ENCODE data around the gene CPLX1.

CPLX1 gene

GRCh38 chr4:749698-750666, 75.9 kb downstream of the CPLX1 start:
- Histone ChIP-seq H3K4me2 (no peak overlapping the region), H3K27me3 (ENCODE audit: insufficient read depth, low read depth) (no peaks in the 10 kb centered on the region), H3K36me3 (ENCODE audit: insufficient read depth) (no peaks in the 10 kb centered on the region), H3K79me2 (ENCODE audit: insufficient read depth, low read depth) (no peaks in the 10 kb centered on the region), H3K4me3 (IDR thresholded peaks at IDR 0.05; ENCODE audit: insufficient read depth, low read depth, low read length) (no peak overlapping the region), H3K27ac (no peak overlapping the region), H3K9ac (no peak overlapping the region), H4K20me1 (ENCODE audit: insufficient read depth) (no peaks in the 10 kb centered on the region), H3K4me1 (ENCODE audit: low read depth, poor library complexity, severe bottlenecking) (no peaks in the 10 kb centered on the region), H2AFZ (ENCODE audit: low read depth) (no peak overlapping the region)
- TF ChIP-seq CTCF (conservative IDR thresholded peaks at IDR 0.05; ENCODE audit: low read depth, low read length) = no peak

GRCh38 chr4:748461-748860, 77.5 kb downstream of the CPLX1 start:
- H3K4me2 ChIP-seq = no peak overlapping the region
- H3K36me3 ChIP-seq (ENCODE audit: insufficient read depth) = no peaks in the 10 kb centered on the region
- no peak overlapping the region for H2AFZ ChIP-seq (ENCODE audit: low read depth)
- H4K20me1 ChIP-seq (ENCODE audit: insufficient read depth) = no peaks in the 10 kb centered on the region
- H3K4me1 ChIP-seq (ENCODE audit: low read depth, poor library complexity, severe bottlenecking) = no peaks in the 10 kb centered on the region
- H3K27ac ChIP-seq = no peak overlapping the region
- H3K4me3 ChIP-seq (IDR thresholded peaks at IDR 0.05; ENCODE audit: insufficient read depth, low read depth, low read length) = no peak overlapping the region
- no peaks in the 10 kb centered on the region for H3K27me3 ChIP-seq (ENCODE audit: insufficient read depth, low read depth)
- TF ChIP-seq CTCF (conservative IDR thresholded peaks at IDR 0.05; ENCODE audit: low read depth, low read length) = no peak
- H3K9ac ChIP-seq = no peak overlapping the region
- no peaks in the 10 kb centered on the region for H3K79me2 ChIP-seq (ENCODE audit: insufficient read depth, low read depth)

GRCh38 chr4:747546-748170, 78.3 kb downstream of the CPLX1 start:
- Histone ChIP-seq H4K20me1 (ENCODE audit: insufficient read depth) (no peaks in the 10 kb centered on the region), H3K79me2 (ENCODE audit: insufficient read depth, low read depth) (no peaks in the 10 kb centered on the region), H3K4me3 (IDR thresholded peaks at IDR 0.05; ENCODE audit: insufficient read depth, low read depth, low read length) (no peak overlapping the region), H3K4me2 (no peak overlapping the region), H3K9ac (no peak overlapping the region), H3K36me3 (ENCODE audit: insufficient read depth) (no peaks in the 10 kb centered on the region), H3K4me1 (ENCODE audit: low read depth, poor library complexity, severe bottlenecking) (no peaks in the 10 kb centered on the region), H2AFZ (ENCODE audit: low read depth) (no peak overlapping the region), H3K27me3 (ENCODE audit: insufficient read depth, low read depth) (no peaks in the 10 kb centered on the region), H3K27ac (no peak overlapping the region)
- TF ChIP-seq CTCF (conservative IDR thresholded peaks at IDR 0.05; ENCODE audit: low read depth, low read length) = no peak

- Histone ChIP-seq H3K27ac (no peak overlapping the region), H4K20me1 (ENCODE audit: insufficient read depth) (no peaks in the 10 kb centered on the region), H3K4me2 (no peak overlapping the region), H3K4me3 (IDR thresholded peaks at IDR 0.05; ENCODE audit: insufficient read depth, low read depth, low read length) (no peak overlapping the region), H3K4me1 (ENCODE audit: low read depth, poor library complexity, severe bottlenecking) (no peaks in the 10 kb centered on the region), H3K27me3 (ENCODE audit: insufficient read depth, low read depth) (no peaks in the 10 kb centered on the region), H3K36me3 (ENCODE audit: insufficient read depth) (no peaks in the 10 kb centered on the region), H3K79me2 (ENCODE audit: insufficient read depth, low read depth) (no peaks in the 10 kb centered on the region), H2AFZ (ENCODE audit: low read depth) (no peak overlapping the region), H3K9ac (no peak overlapping the region)
- no peak for TF ChIP-seq CTCF (conservative IDR thresholded peaks at IDR 0.05; ENCODE audit: low read depth, low read length)
Observed at GRCh38 chr4:744212-744841, 81.6 kb downstream of the CPLX1 start.
